Measurements from ENCODE around the gene CFH.

DNA sequence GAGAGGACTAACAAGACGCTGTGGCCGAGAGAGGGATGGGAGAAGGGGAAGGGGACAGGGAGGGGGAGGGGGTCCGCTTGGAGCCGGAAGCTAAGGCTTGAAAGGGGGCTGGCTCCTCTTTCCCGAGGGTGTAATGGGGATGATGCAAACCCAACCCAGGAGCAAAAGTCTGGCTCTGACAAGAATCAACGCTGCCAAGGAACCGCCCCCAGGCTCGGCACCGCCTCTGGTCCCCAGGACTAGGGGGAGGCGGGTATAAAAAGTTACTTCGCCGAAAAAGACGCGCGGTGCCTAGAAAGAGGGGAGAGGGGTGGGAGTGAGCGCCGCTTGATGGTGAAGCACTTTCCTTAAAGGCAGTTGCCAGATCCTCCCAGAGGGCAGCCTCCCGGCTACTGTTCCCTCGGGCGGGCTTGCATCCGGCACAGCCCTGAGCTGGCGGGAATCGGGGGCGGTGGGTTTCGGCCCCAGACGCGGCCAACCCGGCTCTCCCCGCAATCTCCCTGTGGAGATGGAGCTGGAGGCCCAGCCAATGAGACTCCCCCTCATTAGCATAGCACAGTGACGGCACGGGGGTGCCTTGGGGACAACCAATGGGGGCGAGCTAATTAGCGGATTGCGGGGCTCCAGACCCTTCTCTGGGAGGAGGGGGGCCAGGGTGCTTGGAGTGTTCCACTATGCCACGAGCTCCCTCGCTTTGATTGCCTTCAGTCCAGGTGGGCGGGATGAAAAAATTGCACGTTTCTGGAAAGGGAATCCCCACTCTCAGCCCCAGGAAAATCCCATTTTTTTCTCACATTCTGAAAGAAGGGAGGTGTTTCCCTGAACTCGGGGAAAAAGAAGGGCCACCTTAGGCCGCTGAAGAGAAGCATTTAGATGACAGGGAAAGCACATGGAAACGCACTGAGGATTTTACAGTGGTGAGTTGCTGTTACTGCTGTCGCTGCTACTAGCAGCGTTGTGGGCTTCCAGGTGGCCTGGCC is 43.2 kb upstream of the CFH start, which contains the start of gene KCNT2:
- no peak for TF ChIP-seq EP300 (IDR thresholded peaks at IDR 0.05)
- no peak for TF ChIP-seq POLR2A (IDR thresholded peaks at IDR 0.05)
- TF ChIP-seq, protein P1, sequence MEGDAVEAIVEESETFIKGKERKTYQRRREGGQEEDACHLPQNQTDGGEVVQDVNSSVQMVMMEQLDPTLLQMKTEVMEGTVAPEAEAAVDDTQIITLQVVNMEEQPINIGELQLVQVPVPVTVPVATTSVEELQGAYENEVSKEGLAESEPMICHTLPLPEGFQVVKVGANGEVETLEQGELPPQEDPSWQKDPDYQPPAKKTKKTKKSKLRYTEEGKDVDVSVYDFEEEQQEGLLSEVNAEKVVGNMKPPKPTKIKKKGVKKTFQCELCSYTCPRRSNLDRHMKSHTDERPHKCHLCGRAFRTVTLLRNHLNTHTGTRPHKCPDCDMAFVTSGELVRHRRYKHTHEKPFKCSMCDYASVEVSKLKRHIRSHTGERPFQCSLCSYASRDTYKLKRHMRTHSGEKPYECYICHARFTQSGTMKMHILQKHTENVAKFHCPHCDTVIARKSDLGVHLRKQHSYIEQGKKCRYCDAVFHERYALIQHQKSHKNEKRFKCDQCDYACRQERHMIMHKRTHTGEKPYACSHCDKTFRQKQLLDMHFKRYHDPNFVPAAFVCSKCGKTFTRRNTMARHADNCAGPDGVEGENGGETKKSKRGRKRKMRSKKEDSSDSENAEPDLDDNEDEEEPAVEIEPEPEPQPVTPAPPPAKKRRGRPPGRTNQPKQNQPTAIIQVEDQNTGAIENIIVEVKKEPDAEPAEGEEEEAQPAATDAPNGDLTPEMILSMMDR (IDR thresholded peaks at IDR 0.05) = peak in 1 of 6 experiments; percentile 20
- no peak for TF ChIP-seq POLR2AphosphoS5 (IDR thresholded peaks at IDR 0.05)

Measured in upper lobe of left lung (tissue), 4 donors.